Left lung (tissue), 10 donors: ENCODE results near the gene ITGA2. TPM values are rescaled to one million over a fixed set of nuclear protein-coding genes. Genes with fewer than 3 reads are reported as not detected.

ENCODE experiments used
- ATAC-seq: fragments of 200-7000 bp; cut with Tn5 transposase; one replicate; pipeline ENCODE4 v1.9.1; 2020; ENCODE audit warnings: moderate library complexity
- DNase-seq, 4 donors: peaks; one replicate each; pipeline ENCODE4 v3.0.0-alpha.2; 2013 to 2020
- H3K27ac ChIP-seq, 2 donors: fragments of 200-600 bp; sonication (generic) in 1 of 2; one replicate each; pipeline versions ENCODE4 v1.5.0 to v1.8.0; 2020 to 2021
- H3K27me3 ChIP-seq, 2 donors: fragments of 200-600 bp; sonication (generic) in 1 of 2; one replicate each; pipeline versions ENCODE4 v1.5.0 to v1.8.0; 2020 to 2021
- H3K36me3 ChIP-seq, 2 donors: fragments of 200-600 bp; sonication (generic) in 1 of 2; one replicate each; pipeline versions ENCODE4 v1.5.0 to v1.8.0; 2020 to 2021
- H3K4me1 ChIP-seq, 2 donors: fragments of 200-600 bp; one replicate each; pipeline ENCODE4 v1.8.0; 2021
- H3K4me3 ChIP-seq, 2 donors: fragments of 200-600 bp; sonication (generic) in 1 of 2; one replicate each; pipeline versions ENCODE4 v1.5.0 to v1.8.0; 2020 to 2021; ENCODE audit warnings: mild to moderate bottlenecking in 1 of 2
- H3K9me3 ChIP-seq, 2 donors: fragments of 200-600 bp; sonication (generic) in 1 of 2; one replicate each; pipeline versions ENCODE4 v1.5.0 to v1.8.0; 2020 to 2021
- intact Hi-C, 2 donors: fragments of 100-400 bp; cut with DNase I; formaldehyde crosslinking; loops; one replicate each; pipeline versions ENCODE4 v1.11.2 to v1.14.2; 2022
- polyA plus RNA-seq, 6 donors: library from polyadenylated mRNA; unstranded; fragments of 120-200 nt; gene quantifications; one replicate each; pipeline ENCODE4 v1.2.1, GENCODE V29; 2013; ENCODE audit not compliant: insufficient read length in 6 of 6
- total RNA-seq, 2 donors: library from RNA; stranded (reverse); fragmentation: NEBNext Ultra II Directional; extraction: Animal tissue kit (Norgen Biotek cat#: 25700); gene quantifications; one replicate each; pipeline ENCODE4 v1.2.1, GENCODE V29; 2021
- TF ChIP-seq, protein P1 (sequence below), 2 donors: fragments of 200-600 bp; sonication (generic) in 1 of 2; IDR thresholded peaks; one replicate each; pipeline versions ENCODE4 v1.5.0 to v1.8.0; 2021; ENCODE audit warnings: antibody characterized with exemption in 2 of 2
- donor health status: DM: no; HTN: yes; CAD: no.
- donor health status: DM: no; HTN: no; CAD: no.

ITGA2 gene
- total and polyA plus RNA-seq, 8 donors = 32.4 to 63.0 (median 48.3) TPM

DNA sequence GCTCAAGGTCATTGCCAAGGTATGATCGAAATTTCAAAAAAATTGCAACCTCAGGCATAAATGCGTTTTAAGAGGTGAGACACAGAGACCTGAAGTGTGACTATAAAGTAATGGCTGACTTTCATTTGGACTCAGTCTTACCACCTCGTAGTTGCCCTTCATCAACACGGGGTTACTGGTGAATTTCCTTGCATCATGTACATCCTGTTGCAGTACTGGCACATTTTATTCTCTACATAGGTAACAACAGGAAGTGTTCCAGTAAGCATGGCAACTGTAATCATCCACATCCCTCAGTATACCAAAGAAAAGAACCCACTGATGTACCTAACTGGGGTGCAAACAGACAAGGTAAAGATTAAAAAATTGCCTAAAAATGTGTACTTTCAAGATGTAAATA is 91.1 kb downstream of the ITGA2 start:
- ATAC-seq (no peak), DNase-seq (no peak)
- intact Hi-C loops = no loop called here
- H3K4me3 ChIP-seq = no peak overlapping the region
- H3K27ac ChIP-seq = no peak overlapping the region
- no peaks in the 10 kb centered on the region for H3K4me1 ChIP-seq
- H3K36me3 ChIP-seq = peaks cover 0 to 72% of the 10 kb centered on the region in 2 donors
- TF ChIP-seq, protein P1, sequence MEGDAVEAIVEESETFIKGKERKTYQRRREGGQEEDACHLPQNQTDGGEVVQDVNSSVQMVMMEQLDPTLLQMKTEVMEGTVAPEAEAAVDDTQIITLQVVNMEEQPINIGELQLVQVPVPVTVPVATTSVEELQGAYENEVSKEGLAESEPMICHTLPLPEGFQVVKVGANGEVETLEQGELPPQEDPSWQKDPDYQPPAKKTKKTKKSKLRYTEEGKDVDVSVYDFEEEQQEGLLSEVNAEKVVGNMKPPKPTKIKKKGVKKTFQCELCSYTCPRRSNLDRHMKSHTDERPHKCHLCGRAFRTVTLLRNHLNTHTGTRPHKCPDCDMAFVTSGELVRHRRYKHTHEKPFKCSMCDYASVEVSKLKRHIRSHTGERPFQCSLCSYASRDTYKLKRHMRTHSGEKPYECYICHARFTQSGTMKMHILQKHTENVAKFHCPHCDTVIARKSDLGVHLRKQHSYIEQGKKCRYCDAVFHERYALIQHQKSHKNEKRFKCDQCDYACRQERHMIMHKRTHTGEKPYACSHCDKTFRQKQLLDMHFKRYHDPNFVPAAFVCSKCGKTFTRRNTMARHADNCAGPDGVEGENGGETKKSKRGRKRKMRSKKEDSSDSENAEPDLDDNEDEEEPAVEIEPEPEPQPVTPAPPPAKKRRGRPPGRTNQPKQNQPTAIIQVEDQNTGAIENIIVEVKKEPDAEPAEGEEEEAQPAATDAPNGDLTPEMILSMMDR (IDR thresholded peaks at IDR 0.05) = no peak
- H3K9me3 ChIP-seq = no peaks in the 10 kb centered on the region
- H3K27me3 ChIP-seq = no peaks in the 10 kb centered on the region

DNA sequence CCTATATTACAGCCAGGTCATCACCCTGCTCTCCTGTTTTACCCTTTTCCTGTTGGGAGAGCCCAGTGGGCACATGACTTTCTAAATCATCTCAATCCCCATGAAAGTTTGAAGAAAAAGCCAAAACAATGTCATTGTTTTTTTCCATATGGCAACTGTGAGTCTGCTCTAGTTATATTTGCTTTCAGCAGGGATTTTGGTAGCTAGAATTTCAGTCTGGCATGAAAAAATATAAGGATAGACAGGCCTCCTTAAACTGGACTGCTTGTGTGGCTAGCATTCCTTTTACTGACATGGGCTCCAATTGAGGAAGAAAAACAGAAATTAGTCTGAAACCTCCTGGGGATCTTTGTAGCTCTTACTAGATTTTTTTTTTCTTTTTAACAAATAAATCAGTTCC is 94.8 kb downstream of the ITGA2 start:
- intact Hi-C loops = no loop called here
- no peaks in the 10 kb centered on the region for H3K4me1 ChIP-seq
- no peaks in the 10 kb centered on the region for H3K9me3 ChIP-seq
- no peak for DNase-seq
- TF ChIP-seq, protein P1 (IDR thresholded peaks at IDR 0.05) = no peak
- no peaks in the 10 kb centered on the region for H3K27me3 ChIP-seq
- ATAC-seq = no peak
- H3K36me3 ChIP-seq = peaks cover 0 to 60% of the 10 kb centered on the region in 2 donors
- no peak overlapping the region for H3K4me3 ChIP-seq
- H3K27ac ChIP-seq = no peak overlapping the region

DNA sequence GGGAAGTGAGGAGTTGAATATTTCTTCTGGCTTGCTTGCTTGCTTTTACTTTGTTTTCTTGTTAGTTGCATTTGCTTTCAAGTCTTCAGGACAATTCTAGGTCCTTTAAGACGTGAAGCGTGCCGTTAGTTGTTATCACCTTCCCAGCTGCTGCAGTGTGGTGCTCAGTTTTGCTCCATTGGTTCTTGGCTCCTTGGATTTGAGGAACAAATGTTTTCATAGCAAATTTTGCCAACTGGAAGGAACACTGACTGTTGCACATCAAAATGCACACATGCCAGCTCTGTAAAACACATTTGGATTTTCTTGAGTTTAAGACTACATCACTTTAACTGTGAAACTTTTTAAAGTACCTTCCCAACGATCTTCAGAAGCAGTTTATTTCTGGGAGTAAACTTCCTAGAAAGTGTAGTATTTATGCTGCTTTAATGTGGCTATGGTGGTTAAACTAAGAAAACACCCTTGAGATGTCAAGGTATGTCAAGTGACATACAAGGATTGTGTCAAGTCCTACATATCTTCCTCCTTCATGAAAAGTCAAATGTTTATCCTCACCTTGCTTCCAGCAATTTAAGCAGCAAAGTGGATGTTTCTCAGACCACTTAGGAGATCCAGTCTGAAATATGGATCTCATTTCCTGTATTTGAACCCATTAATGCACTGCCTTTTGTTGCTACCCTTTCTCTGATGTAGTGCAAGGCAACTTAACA is 95.5 kb downstream of the ITGA2 start:
- intact Hi-C loops = no loop called here
- ATAC-seq (peak; percentile 91), DNase-seq (peak in 1 of 4 donors; percentile 5)
- TF ChIP-seq, protein P1 (IDR thresholded peaks at IDR 0.05) = no peak
- peaks cover 0 to 58% of the 10 kb centered on the region in 2 donors for H3K36me3 ChIP-seq
- no peaks in the 10 kb centered on the region for H3K27me3 ChIP-seq
- no peak overlapping the region for H3K27ac ChIP-seq
- H3K9me3 ChIP-seq = no peaks in the 10 kb centered on the region
- H3K4me1 ChIP-seq = no peaks in the 10 kb centered on the region
- H3K4me3 ChIP-seq = no peak overlapping the region

DNA sequence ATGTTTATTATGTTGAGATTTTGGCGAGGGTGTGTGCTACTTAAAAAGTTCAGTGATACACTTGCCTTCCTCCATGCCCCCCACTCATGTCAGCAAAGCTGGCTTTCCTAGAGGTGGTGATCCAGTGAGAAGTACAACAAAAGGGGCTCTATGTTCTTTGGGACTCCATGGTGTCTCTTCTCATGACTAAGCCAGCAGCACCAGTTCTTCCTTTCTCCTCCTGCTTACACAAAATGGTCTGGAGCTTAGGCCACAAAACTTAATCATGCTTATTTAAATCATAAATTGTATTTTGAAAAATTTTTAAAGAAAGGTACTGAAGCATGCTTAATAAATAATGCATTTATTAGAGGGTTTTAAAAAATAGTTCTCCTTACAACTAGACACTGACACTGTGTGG is 98.0 kb downstream of the ITGA2 start:
- no peak for ATAC-seq
- Histone ChIP-seq H3K9me3 (no peaks in the 10 kb centered on the region), H3K27ac (no peak overlapping the region), H3K36me3 (peaks cover 0 to 61% of the 10 kb centered on the region in 2 donors), H3K4me3 (no peak overlapping the region), H3K27me3 (no peaks in the 10 kb centered on the region), H3K4me1 (no peaks in the 10 kb centered on the region)
- DNase-seq = no peak
- intact Hi-C loops = no loop called here
- TF ChIP-seq, protein P1 (IDR thresholded peaks at IDR 0.05) = no peak

DNA sequence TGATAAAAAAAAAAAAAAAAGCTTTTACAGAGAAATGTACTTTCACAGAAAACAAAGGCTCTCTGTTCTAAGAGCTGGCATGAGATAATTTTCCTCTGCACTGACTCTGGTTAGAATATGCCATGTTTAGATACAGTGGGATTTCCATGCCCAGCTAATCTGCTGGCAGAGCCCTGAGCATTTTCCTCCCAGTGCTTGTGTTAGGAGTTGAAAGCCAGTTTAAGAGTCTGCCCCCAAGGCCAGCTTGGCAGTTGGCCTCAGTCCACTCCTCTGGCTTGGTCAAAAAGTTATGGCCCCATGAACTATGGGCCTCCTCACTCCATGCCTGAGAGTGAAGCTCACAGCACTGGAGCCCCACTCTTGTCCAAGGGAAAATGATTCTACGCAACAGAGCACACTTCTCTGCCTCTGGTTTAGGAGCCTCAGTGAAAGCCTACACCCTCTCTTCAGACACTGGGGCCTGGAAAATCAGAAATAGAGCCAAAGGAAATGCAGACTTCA is 98.5 kb downstream of the ITGA2 start:
- Histone ChIP-seq H3K4me3 (no peak overlapping the region), H3K27me3 (no peaks in the 10 kb centered on the region), H3K9me3 (no peaks in the 10 kb centered on the region), H3K36me3 (peaks cover 0 to 61% of the 10 kb centered on the region in 2 donors), H3K27ac (no peak overlapping the region), H3K4me1 (no peaks in the 10 kb centered on the region)
- ATAC-seq (no peak), DNase-seq (no peak)
- intact Hi-C loops = no loop called here
- TF ChIP-seq, protein P1 (IDR thresholded peaks at IDR 0.05) = no peak
